Heart left ventricle (tissue), 13 donors: ENCODE results near the gene GALK1.

Experiments
- POLR2A ChIP-seq, 2 donors: fragments of 450-650 bp; IDR thresholded peaks; one replicate each; pipeline ENCODE4 v1.6.1; 2017; ENCODE audit warnings: antibody characterized with exemption in 2 of 2, mild to moderate bottlenecking in 2 of 2, moderate library complexity in 2 of 2
- TF ChIP-seq, protein P1 (sequence below), 12 donors: fragments of 200-600 bp; sonication (generic) in 4 of 12; IDR thresholded peaks; one replicate each; pipeline versions ENCODE4 v1.5.0 to v1.8.0; 2018 to 2022; ENCODE audit warnings: antibody characterized with exemption in 12 of 12, mild to moderate bottlenecking in 5 of 12
- donor health status: ischemic (EF 13 %, LVEDD 7.1; RV severe dilation, severe dysfunction).
- donor health status: DM: no; HTN: yes; CAD: no.
- donor health status: DM: no; HTN: no; CAD: no.
- donor health status: ischemic (EF 25% LVEDD 6.9; RV normal size, moderate dysfunction).
- donor health status: ischemic (EF 25% LVEDD 5.7; RV mildly dilated, moderate dysfunction).
- donor health status: ischemic (EF 35%, LVEDD 5.7; RV mildly dilated, moderate dysfunction).
- donor health status: nonischemic (EF 11% LVEDD 7.7; RV severe dilation, severe dysfunction).
- donor health status: DM: yes; HTN: yes; CAD: no.
- donor health status: PGD.
- donor health status: ischemic (EF 29% LVEDD 5.4; RV normal size, mild dysfunction).
- donor health status: nonischemic (EF 23%, LVEDD 6.1; RV moderate dilation, normal function).

DNA sequence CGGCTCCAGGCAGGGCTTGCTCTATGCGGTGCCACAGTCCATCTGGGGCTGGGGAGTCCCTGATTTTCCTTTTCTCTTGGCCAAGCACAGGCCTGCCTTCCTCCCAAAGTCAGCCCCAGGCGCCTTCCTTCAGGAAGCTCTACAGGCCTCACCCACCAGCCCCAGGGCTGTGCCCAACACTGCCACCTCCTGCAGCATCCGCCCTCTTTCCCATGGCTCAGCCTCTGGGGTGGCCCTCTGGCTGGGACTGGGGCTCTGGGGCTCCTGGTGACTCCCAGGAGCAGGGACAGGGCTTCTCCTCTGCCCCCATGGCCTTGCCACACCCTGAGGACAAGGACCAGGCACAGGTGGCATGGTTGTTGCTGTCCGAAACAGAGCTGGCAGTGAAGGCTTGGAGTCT is 42.9 kb downstream of the GALK1 start:
- TF ChIP-seq POLR2A (IDR thresholded peaks at IDR 0.05) = no peak
- TF ChIP-seq, protein P1, sequence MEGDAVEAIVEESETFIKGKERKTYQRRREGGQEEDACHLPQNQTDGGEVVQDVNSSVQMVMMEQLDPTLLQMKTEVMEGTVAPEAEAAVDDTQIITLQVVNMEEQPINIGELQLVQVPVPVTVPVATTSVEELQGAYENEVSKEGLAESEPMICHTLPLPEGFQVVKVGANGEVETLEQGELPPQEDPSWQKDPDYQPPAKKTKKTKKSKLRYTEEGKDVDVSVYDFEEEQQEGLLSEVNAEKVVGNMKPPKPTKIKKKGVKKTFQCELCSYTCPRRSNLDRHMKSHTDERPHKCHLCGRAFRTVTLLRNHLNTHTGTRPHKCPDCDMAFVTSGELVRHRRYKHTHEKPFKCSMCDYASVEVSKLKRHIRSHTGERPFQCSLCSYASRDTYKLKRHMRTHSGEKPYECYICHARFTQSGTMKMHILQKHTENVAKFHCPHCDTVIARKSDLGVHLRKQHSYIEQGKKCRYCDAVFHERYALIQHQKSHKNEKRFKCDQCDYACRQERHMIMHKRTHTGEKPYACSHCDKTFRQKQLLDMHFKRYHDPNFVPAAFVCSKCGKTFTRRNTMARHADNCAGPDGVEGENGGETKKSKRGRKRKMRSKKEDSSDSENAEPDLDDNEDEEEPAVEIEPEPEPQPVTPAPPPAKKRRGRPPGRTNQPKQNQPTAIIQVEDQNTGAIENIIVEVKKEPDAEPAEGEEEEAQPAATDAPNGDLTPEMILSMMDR (IDR thresholded peaks at IDR 0.05) = no peak
